DND-41 (cell line): Measurements from ENCODE around the gene MT1M.

ENCODE experiments used
- CTCF ChIP-seq: IDR thresholded peaks from 2 replicates; pipeline ENCODE4 v1.5.1; 2012; ENCODE audit warnings: borderline replicate concordance, low read length, moderate library complexity, mild to moderate bottlenecking; ENCODE audit not compliant: poor library complexity, severe bottlenecking; ENCODE audit errors: extremely low read depth
- EZH2 ChIP-seq: IDR thresholded peaks from 3 replicates; pipeline ENCODE4 v1.6.1; 2012; ENCODE audit warnings: borderline replicate concordance, low read depth, mild to moderate bottlenecking, moderate library complexity, low read length, inconsistent platforms; ENCODE audit not compliant: severe bottlenecking

DNA sequence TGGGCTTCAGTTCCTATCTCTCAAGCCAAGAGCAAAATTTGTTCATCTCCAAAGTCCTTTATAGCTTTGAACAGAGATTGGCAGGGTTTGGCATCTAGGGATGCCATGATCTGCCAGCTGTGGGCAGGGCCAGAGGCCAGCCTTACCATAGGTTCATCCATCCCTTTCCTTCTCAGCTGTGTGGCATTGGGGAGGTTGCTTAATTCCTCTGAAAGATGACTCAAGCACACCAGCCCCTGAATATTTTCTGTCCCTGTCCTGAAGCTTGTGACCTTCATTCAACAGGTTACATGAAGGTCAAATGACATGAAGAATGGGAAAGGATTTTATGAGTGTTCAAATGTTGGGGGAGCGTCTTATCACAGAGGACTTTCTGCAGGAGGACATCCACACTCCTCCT is 32.0 kb downstream of the MT1M start:
- TF ChIP-seq CTCF, result no peak
- TF ChIP-seq EZH2, result no peak
